GM23248 (cell line): ENCODE results near the gene PKN3.
"Not testable (repeated sequence)": the region's sequence is repeated elsewhere in the genome, so short reads cannot be mapped to it uniquely, and the experiment has no call there.

Source experiments
- EZH2 ChIP-seq: fragments of 200-600 bp; sonication (generic); IDR thresholded peaks from 2 replicates; pipeline ENCODE4 v1.6.1; 2018; ENCODE audit warnings: antibody characterized with exemption, mild to moderate bottlenecking; ENCODE audit not compliant: insufficient read depth, poor library complexity, severe bottlenecking
- EZH2phosphoT487 ChIP-seq: fragments of 200-600 bp; sonication (generic); IDR thresholded peaks from 2 replicates; pipeline ENCODE4 v1.6.1; 2018; ENCODE audit warnings: antibody characterized with exemption, moderate library complexity, mild to moderate bottlenecking, low read depth; ENCODE audit not compliant: insufficient read depth

DNA sequence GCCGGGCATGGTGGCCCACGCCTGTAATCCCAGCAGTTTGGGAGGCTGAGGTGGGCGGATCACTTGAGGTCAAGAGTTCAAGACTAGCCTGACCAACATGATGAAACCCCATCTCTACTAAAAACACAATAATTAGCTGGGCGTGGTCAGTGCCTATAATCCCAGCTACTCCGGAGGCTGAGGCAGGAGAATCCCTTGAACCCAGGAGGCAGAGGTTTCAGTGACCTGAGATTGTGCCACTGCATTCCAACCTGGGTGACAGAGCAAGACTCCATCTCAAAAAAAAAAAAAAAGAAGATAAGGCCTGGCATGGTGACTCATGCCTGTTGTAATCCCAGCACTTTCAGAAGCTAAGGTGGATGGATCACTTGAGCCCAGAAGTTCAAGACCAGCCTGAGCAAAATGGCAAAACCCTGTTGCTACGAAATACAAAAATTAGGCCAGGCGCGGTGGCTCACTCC lies 35.8 kb upstream of the PKN3 start:
- not testable (repeated sequence) for TF ChIP-seq EZH2, EZH2phosphoT487
